Endometrium (tissue), 2 donors: ENCODE data around the gene CYB5B.
A peak's percentile ranks its signal among the peaks of the same experiment; 100 is the strongest.

Experiments used
- FAIRE-seq: peaks from 2 replicates; lab custom pipeline; 2012; peaks lifted over from hg19 to GRCh38; lab: Jason Lieb, UNC
- donor health status: control.
- donor health status: control.

CYB5B gene, protein sequence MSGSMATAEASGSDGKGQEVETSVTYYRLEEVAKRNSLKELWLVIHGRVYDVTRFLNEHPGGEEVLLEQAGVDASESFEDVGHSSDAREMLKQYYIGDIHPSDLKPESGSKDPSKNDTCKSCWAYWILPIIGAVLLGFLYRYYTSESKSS

DNA sequence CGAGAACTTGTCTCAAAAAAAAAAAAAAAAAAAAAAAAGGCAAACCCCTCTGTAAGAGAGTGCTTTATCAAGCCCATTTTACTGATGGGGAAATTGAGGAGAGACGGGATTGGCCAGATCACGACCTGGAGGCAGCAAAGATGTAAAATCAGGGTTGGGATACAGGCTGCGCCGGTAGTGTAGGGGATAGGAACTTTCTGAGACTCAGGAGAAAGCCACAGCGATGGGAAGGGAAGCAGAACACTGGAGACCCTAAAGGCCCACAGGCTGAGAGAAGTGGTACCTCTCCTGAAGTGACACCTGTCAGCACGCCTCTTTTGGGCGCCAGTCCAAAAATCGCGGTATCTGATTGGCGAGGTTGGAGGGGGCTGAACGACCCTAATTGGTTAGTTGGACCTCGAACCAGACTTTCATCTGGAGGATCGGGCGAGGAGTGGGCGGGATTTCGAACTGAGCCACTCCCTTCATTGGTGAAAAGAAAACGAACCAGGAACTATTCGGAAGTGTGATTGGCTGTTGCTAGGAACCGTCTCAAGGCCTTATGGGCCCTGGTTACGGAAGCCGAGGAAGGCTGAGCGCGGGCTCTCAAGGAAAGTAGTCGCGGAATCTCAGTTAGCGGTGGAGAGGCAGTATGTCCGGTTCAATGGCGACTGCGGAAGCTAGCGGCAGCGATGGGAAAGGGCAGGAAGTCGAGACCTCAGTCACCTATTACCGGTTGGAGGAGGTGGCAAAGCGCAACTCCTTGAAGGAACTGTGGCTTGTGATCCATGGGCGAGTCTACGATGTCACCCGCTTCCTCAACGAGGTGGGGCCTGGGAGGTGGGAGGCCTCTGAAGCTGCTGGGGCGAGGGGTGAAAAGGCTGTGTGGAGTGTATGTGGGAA, at the start of gene CYB5B:
CYB5B (plus strand) TSS at position 567 of the 882 bp plus-strand sequence; CDS start at position 632, 65 bp downstream.
- FAIRE-seq = peak; percentile 96

DNA sequence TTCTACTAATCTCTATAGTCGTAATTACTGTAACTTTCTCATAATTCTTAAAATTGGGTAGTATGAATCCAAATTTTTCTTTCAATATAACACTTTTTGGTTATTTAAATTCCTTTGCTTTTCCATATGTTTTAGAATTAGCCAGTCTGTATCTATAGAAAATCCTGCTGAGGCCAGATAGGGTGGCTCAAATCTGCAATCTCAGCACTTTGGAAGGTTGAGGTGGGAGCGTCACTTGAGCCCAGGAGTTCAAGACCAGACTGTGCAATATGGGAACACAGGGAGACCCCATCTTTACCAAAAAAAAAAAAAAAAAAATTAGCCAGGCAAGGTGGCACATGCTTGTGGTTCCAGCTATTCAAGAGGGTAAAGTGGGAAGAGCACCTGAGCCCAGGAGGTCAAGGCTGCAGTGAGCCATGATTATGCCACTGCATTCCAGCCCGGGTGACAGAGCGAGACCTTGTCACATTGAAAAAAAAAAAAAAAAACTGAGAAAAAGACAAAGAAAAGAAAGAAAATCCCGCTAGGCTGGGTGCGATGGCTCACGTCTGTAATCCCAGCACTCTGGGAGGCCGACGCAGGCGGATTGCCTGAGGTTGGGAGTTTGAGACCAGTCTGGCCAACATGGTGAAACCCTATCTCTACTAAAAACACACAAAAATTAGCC, 47.9 kb upstream of the CYB5B start:
- no peak for FAIRE-seq

DNA sequence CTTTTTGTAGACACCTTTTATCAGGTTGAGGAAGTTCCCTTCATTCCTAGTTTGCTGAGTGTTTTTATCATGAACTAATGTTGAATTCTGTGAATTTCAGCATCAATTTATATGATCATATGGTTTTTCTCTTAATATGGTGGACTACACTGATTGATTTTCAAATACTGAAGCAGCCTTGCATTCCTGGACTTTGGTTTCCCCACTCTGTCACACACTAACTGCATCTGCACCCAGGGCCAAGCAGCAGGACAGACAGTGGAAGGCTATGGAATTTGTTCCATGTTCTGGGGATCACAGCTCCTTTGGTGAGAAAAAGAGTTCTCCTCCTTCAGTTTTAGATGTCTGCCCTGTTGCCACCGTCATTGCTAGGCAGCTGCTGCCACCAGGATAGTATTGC, 46.4 kb upstream of the CYB5B start:
- FAIRE-seq = no peak

DNA sequence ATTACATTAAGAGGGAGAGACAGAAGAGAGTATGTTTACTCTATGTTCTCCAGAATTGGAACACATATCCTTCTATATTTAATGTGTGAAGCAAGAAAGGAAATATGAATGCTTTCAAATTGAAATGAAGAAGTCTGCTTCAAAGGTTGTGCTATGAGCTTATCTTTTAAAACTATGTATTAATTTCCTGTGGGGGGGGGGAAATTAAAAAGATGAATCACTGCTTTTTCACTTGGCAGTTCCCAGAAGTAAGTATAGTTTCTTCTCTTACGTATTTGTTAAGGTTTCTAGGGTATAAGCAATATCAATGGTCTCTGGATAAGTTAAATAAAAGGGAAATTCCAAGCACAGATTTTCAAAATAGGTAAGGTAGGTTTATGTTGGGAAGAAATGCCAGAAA, 45.7 kb upstream of the CYB5B start:
- FAIRE-seq = no peak

DNA sequence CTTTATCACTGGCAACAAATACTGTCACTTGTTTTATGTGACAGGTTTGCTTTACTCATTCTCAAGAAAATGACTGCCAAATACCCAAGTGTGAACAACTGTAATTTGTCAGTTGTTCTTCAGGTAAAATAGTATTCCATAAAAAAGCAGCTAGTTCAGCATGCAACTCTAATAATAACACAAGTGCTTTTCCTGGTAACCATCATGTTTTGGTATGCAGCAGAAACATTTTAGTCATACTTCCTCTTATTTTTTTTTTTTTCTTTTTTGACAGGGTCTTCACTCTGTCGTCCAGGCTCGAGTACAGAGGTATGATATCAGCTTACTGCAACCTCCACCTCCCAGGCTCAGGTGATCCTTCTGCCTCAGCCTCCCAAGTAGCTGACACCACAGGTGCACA, 43.2 kb upstream of the CYB5B start:
- no peak for FAIRE-seq

DNA sequence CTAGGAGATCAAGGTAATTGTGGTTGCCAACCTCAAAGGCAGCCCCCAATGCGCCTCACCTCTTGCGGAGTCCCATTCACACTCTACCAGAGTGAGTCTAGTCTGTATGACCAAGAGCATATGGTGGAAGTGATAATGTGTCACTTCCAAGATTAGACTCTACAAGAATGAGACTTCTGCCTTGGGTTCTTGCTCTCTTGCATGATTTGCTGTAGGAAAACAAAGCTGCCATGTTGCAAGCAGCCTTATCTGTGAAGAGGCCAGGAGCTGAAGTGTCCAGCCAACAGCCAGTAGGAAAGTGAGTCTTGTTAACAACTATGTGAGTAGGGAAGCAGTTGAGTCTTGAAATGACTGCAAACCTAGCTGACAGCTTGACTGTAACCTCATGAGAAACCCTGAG, 42.0 kb upstream of the CYB5B start:
- no peak for FAIRE-seq

DNA sequence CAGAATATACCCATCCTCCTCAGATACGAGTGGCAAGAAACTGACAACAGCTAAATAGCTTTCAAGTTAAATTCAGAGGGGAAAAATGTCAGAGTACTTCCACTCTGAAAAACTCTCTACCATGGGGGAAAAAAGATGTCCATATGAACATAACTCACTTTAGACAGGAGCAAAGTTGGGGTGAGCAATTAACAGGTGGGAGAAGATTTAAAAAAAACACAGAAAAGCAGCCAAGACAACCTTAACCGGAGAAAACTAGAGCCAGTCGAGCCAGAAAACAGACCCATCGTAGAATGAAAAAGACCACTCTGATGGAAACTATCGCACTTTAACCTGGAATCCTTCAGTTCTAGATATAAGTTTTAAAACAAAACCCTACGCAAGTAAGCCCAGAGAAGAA, 39.4 kb upstream of the CYB5B start:
- FAIRE-seq = no peak

DNA sequence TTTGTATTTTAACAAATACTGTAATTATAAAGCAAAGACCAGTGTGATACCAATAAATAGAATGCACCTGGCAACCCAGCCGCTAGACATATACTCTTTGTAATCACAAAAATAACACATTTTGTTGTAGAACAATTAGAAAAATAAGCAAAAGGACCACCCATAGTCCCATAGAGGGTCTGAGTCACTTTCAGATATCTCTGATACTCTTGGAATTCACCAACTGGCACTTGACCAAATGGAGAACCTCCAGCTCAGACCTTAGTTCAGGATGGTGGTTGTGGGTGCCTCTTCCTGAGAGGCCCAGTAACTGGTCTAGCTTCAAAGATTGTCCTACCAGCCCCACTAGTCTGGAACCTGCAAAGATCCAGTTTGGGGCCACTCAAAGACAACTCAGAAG, 37.8 kb upstream of the CYB5B start:
- no peak for FAIRE-seq

DNA sequence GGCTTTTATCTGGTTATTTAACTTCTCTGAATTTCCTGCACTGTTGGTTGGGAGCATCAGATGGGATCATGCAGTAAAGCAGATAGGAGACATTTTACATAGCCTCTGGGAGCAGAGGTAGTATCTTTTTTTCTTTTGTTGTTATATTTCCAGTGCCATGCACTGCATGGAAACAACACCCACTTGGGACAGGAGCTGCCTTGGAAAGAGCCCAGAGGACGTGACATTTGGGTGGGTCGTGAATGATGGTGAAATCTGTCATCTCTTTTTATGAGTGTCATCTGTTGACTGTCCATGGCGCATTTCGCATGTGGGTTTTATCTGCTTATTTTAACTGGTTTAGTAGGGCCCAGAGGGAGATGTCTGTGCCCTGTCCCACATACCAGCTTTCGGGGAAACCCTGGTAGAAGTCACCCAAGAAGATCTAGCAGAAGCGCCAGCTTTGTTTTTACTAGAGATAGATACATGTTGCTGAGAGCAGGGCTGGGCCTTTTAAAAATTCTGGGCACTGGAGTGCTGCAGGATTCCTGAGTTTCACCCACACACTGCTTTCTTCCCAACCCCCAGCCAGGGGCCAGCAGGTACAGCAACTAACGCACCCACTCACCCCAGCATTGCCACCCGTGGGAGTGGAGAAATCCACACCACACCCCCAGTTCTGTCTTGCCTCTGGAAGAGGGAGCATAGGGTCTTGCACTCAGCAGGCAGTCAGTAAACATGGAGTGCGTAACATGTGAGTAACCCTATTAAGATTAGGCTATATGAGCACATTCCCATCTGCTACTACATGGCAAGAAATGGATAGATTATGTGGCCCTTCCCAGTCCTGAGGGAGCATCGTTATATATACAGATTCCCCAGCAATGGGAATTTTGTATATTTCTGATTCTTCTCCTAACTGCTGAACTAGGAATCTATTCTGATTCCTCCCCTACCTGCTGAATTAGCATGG, 30.2 kb upstream of the CYB5B start:
- FAIRE-seq = no peak

DNA sequence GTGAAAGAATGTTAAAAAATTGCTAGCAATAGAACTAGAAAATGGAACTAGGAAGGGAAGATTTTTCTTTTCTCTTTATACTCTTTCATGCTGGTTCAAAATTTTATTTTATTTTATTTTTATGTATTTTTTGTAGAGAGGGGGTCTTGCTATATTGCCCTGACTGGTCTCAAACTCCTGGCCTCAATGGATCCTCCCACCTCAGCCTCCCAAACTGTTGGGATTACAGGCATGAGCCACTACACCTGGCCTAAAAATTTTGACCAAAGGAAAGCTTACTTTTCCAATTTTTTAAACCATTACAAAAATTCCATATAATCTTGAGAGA, 28.6 kb upstream of the CYB5B start:
- no peak for FAIRE-seq

DNA sequence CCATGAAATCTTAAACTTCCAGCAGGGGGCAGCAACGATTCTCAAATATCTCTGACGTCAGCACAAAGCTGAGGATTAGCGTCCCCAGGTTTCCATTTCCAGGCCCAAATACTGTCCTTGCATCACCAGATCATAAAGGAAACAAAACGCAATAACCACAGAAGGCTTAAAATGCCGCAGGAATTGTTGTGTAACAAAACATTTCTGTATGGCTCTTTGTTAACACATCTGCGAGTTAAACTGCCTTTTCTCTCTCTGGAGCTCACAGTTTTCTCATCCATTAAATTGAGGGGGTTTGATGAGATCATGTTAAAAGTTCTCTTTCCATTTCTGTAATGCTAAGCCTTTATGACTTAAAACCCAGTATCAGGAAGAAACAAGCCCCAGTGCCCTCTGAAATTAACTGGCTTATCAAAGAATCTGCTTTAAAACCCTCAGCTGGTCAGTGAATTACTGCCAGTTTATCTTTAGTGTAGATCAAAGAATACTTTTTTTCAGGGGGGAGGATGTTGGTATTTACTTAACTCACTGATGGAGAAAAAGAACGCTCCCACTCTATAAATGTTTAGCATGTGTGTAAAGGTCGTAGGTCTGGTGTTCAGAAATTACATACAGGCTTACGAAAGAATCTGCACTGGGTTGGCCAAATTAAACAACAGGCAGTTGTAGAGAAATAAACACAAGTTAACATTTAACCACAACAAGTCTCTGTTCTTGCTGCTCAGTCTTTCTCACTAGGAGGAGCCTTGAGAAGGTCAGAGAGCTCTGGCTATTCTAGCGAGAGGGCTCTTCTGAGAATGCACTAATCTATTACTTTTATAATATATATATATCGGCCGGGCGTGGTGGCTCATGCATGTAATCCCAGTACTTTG, 28.0 kb upstream of the CYB5B start:
- peak; percentile 96 for FAIRE-seq

DNA sequence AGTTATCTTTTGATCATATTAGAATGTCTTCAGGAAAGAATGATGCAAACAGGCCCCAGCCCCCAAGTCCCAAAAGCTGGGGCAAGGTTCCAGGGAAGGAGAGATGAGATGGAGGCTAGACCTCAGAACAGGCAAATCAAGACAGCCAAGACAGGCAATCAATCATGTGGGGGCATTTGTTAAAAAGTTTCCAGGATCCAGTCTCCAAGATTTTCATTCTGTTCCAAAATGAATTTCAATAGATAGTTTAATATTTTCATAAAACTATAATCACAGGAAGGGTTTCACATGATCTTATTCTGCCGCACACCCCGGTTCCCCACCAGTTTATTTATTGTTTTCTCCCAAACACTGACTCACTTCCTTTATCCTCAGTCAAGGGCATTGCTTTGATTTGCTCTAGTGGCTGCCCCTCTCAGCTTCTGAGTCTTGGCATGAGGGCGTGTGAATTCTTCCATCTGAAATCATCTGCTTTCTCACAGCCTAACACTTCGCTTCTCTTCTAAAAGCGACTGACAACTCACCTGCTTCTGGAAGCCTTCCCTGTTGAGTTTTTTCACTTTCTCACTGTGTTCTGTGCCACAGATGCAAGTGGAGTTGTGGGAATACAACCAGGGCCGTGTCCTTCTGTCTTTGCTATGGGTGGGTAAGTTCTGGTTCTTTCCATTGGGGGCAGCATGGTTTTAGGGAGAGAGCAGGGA, 26.4 kb upstream of the CYB5B start:
- no peak for FAIRE-seq

DNA sequence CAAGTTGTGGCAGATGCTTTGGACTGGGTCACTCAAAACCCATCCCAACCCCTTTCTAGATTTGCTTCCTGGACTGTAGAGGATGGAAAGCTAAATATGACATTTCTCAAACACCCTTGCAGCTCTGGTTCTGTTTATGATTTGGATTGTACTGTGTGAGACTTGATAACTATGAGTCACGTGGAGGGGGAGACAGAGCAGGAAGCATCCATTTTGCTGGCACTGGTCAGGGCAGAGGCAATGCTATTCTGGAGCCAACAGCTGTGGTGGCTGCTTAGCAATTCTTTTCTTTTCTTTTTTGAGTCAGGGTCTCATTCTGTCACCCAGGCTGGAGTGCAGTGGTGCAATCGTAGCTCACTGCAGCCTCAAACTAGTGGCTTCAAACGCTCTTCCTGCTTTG, 25.1 kb upstream of the CYB5B start:
- FAIRE-seq = no peak

DNA sequence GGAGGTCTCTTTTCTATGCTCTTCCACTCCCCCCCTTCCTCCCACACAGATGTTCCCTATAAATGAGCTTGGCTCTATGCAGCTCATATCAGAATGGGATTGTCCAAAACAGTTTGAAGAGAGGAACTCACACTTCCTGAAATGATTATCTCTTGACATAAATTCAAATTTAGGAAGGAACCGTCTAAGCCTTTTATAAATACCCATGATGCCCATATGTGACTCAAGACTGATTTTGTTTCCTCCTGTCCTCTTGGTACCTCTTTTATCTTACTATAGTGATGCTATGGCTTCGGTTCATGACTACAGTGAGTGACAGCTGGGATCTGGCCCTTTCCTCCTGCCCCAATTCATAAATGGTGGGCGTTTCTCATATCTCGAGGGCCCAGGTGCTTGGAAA, 22.0 kb upstream of the CYB5B start:
- no peak for FAIRE-seq

DNA sequence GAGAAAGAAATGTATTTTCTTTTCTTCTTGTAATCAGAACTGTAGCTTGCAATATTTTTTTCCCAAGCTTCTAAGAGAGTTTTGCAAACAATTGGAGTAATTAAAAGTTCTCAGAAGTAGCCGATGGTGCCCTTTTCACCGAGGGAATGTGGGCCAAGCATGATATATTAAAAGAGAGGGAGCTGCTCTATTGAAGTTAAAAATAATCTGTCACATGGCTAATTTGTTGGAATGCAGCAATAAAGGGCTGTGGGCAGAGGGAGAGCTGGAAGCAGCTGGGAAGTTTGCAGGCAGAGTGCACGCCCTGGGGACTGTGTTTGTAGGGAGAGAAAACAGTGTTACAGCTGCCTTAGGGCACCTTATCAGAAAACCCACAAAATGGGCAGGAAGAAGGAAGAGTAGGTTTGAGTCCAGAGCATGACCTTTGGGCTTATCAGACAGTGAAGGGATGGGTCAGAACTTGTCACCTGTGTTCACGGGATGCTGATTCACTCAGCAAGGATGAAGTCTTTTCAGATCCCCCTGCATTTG, 20.1 kb upstream of the CYB5B start:
- peak; percentile 65 for FAIRE-seq

DNA sequence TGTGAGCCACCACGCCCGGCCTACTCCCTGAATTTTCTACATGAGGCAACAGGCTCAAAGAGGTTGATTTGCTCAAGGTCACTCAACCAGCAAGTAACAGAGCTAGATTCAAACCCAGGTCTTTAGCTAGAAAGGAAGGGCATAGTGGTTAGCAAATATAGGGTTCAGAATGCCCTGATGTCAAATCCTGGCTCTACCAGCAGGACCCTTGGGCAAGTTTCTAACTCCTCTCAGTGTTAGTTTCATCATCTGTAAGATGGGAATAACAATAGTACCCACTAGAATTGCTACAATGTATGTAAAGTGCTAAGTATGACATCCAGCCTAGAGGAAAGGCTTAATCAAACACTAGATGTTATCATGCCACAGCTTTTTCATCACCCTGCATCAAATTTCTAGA, 19.1 kb upstream of the CYB5B start:
- FAIRE-seq = no peak

DNA sequence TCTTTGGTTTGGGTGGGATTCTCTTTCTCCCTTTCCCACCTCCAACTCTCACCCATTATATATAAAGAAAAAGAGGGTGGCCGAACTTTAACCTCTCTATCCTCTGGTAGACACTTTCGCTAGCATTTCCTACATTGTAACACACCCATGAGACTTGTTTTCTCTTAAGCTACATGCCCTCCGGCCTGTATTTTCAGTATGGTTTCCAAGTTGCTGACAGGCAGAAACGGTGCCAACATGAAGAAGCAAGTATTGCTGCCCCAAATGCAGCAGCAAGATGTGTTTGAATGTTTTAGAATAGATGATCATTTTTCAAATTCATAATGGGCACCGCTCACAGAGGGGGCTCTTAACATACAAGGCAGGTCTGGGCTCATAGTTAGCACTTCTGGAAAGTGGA, 18.7 kb upstream of the CYB5B start:
- no peak for FAIRE-seq

DNA sequence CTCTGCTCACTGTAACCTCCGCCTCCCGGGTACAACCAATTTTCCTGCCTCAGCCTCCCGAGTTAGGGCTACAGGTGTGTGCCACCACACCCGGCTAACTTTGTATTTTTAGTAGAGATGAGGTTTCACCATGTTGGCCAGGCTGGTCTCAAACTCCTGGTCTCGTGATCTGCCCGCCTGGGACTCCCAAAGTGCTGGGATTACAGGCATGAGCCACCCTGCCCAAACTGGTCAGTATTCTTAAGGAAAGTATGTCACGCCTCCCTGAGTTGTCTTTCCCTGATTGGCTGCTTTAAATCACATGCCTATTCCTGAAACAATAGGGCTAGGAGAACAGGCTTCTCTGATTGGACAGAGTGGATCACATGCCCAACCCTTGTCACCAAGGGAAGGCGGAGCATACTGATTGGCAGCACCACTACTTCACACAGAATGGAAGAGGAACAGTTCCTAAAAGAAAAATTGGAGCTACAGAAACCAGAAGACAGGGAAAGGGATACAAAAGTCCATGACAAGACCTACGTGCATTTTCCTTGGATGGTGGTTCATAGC, 17.6 kb upstream of the CYB5B start:
- FAIRE-seq = no peak

DNA sequence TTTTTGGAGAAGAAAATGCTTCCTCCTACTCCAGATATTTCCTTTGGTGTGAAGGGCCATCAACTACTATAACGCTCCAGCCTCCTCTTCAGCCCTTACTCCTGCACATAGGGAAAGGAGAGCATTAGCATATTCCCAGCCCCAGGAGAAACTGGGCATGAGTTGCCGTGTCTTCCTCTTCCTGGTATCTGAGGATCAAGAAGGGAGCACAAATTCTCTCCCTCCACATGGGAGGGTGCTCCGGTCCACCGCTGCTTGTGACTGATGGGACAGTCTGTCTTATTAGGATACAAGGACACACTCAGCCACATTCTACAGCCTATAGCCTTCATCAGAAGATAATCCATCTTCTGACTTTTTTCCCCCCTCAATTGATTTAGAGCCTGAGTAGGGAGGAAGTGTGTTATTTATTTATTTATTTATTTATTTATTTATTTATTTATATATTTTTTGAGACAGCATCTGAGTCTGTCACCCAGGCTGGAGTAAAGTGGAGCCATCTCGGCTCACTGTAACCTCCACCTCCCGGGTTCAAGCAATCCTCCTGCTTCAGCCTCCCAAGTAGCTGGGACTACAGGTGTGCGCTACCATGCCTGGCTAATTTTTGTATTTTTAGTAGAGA, 16.6 kb upstream of the CYB5B start:
- no peak for FAIRE-seq

DNA sequence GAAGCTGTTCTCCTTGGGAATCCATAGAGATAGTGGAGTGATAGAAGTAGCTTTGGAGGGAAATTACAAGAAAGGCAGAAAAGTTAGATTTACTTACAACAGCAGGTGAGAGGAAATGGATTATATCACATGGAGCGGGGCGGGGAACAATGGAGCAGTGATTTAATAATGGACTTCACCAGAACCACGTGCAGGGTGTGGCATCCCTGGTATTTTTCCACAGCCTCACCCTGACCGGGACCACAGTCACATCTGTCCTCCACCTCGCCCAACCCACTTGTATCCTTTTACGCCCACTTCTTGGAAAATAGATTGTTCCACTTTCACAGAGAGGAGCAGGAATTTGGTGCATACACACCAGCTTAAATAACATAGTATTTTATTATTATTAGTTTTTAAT, 15.9 kb upstream of the CYB5B start:
- no peak for FAIRE-seq
